Sigmoid colon (tissue), 7 donors: ENCODE measurements around the gene NEAT1. TPM values are rescaled to one million over a fixed set of nuclear protein-coding genes. Genes with fewer than 3 reads are reported as not detected.
A peak's percentile ranks its signal among the peaks of the same experiment; 100 is the strongest.

ENCODE experiments used
- DNase-seq: peaks from one replicate; pipeline ENCODE4 v3.0.0-alpha.2; 2019
- H3K27ac ChIP-seq, 4 donors: fragments of 200-600 bp; sonication (generic); one replicate each; pipeline ENCODE4 v1.5.1; 2016 to 2019; ENCODE audit warnings: mild to moderate bottlenecking in 1 of 4
- H3K27me3 ChIP-seq, 3 donors: fragments of 200-600 bp; sonication (generic); one replicate each; pipeline ENCODE4 v1.5.1; 2019; ENCODE audit warnings: mild to moderate bottlenecking in 1 of 3
- H3K36me3 ChIP-seq, 4 donors: fragments of 200-600 bp; sonication (generic); one replicate each; pipeline ENCODE4 v1.5.1; 2016 to 2019
- H3K4me1 ChIP-seq, 4 donors: fragments of 200-600 bp; sonication (generic); one replicate each; pipeline ENCODE4 v1.5.1; 2017 to 2019
- H3K4me3 ChIP-seq, 4 donors: fragments of 200-600 bp; sonication (generic); one replicate each; pipeline ENCODE4 v1.5.1; 2017 to 2019; ENCODE audit warnings: mild to moderate bottlenecking in 2 of 4, moderate library complexity in 1 of 4
- H3K9me3 ChIP-seq, 4 donors: fragments of 200-600 bp in 3 of 4; sonication (generic) in 3 of 4; one replicate each; pipeline versions ENCODE4 v1.5.1 to v1.6.1; 2013 to 2019
- CTCF ChIP-seq, 4 experiments: fragments of 450-650 bp in 3 of 4; fragments of 200-600 bp in 1 of 4; IDR thresholded peaks; one replicate each; pipeline ENCODE4 v1.5.1; 2016 to 2019; ENCODE audit warnings: antibody characterized with exemption in 4 of 4, mild to moderate bottlenecking in 3 of 4, moderate library complexity in 2 of 4
- EP300 ChIP-seq, 4 donors: sonication (generic); formaldehyde crosslinking; IDR thresholded peaks; one replicate each; pipeline ENCODE4 v1.6.1; 2017; ENCODE audit warnings: antibody characterized with exemption in 4 of 4
- POLR2A ChIP-seq, 2 donors: fragments of 450-650 bp; IDR thresholded peaks; one replicate each; pipeline ENCODE4 v1.6.1; 2016; ENCODE audit warnings: antibody characterized with exemption in 2 of 2, mild to moderate bottlenecking in 2 of 2, moderate library complexity in 2 of 2
- POLR2AphosphoS5 ChIP-seq, 4 donors: sonication (generic); formaldehyde crosslinking; IDR thresholded peaks; one replicate each; pipeline ENCODE4 v1.6.1; 2017; ENCODE audit warnings: antibody characterized with exemption in 4 of 4
- WGBS, 2 donors: extraction: QIAGEN DNeasy Blood & Tissue Kit; methylation state at CpG; one replicate each; pipeline ENCODE4 v1.1.7; 2013; 5-methylcytosine and 5-hydroxymethylcytosine counted together
- intact Hi-C: fragments of 100-400 bp; cut with DNase I; formaldehyde crosslinking; loops from one replicate; pipeline ENCODE4 v1.15.1; 2023
- polyA plus RNA-seq, 3 donors: library from polyadenylated mRNA; stranded (reverse); fragments of 200-250 nt; gene quantifications; one replicate each; pipeline ENCODE4 v1.2.3, GENCODE V29; 2013
- total RNA-seq, 4 donors: library from RNA; depleted of rRNA; stranded (reverse); fragments of >200 nt; gene quantifications; one replicate each; pipeline ENCODE4 v1.1.0, GENCODE V29; 2016
- donor health status: healthy with polysubstance abuse.
- donor health status: Bipolar disorder and iron deficiency.
- donor health status: healthy.

The NEAT1 gene
- total and polyA plus RNA-seq, 7 donors = 26.8 to 587 (median 167) TPM

GRCh38 chr11:65433657-65434056 lies 11.1 kb downstream of the NEAT1 start:
- intact Hi-C loops = no loop called here
- DNase-seq = peak; percentile 39
- 96 to 97% methylated on average over 2 of the region's 2 CpGs for WGBS, 2 donors
- H3K9me3 ChIP-seq = no peaks in the 10 kb centered on the region
- H3K4me1 ChIP-seq = peaks cover 0 to 98% (median 93%) of the 10 kb centered on the region in 4 donors
- TF ChIP-seq CTCF (IDR thresholded peaks at IDR 0.05) = no peak
- no peak for TF ChIP-seq POLR2A (IDR thresholded peaks at IDR 0.05)
- TF ChIP-seq POLR2AphosphoS5 (IDR thresholded peaks at IDR 0.05) = no peak
- no peak for TF ChIP-seq EP300 (IDR thresholded peaks at IDR 0.05)
- H3K36me3 ChIP-seq = peaks cover 29 to 75% (median 43%) of the 10 kb centered on the region in 4 donors
- H3K4me3 ChIP-seq = no peak overlapping the region
- H3K27me3 ChIP-seq = no peaks in the 10 kb centered on the region
- peak overlapping the region; percentile 7 to 100 (median 70) for H3K27ac ChIP-seq

GRCh38 chr11:65434057-65434666 lies 11.6 kb downstream of the NEAT1 start:
- DNase-seq = peak; percentile 62
- Histone ChIP-seq H3K36me3 (peaks cover 31 to 80% (median 48%) of the 10 kb centered on the region in 4 donors), H3K9me3 (no peaks in the 10 kb centered on the region), H3K4me1 (peaks cover 0 to 98% (median 93%) of the 10 kb centered on the region in 4 donors), H3K27me3 (no peaks in the 10 kb centered on the region), H3K27ac (peak overlapping the region; percentile 7 to 100 (median 70)), H3K4me3 (peak overlapping the region in 1 of 4 donors; percentile 11)
- TF ChIP-seq POLR2A (IDR thresholded peaks at IDR 0.05) = peak in 1 of 2 donors; percentile 7
- peak; percentile 54 to 74 (median 70) for TF ChIP-seq POLR2AphosphoS5 (IDR thresholded peaks at IDR 0.05)
- no peak for TF ChIP-seq EP300 (IDR thresholded peaks at IDR 0.05)
- intact Hi-C loops = no loop called here
- WGBS, 2 donors = 69 to 70% methylated on average over 6 of the region's 6 CpGs

GRCh38 chr11:65434667-65435410 lies 12.2 kb downstream of the NEAT1 start:
- peaks cover 32 to 87% (median 48%) of the 10 kb centered on the region in 4 donors for H3K36me3 ChIP-seq
- no peaks in the 10 kb centered on the region for H3K9me3 ChIP-seq
- H3K4me3 ChIP-seq = peak overlapping the region in 2 of 4 donors; percentile 3 to 11
- peaks cover 0 to 98% (median 93%) of the 10 kb centered on the region in 4 donors for H3K4me1 ChIP-seq
- WGBS, 2 donors = 86 to 92% methylated on average over 5 of the region's 5 CpGs
- no peaks in the 10 kb centered on the region for H3K27me3 ChIP-seq
- H3K27ac ChIP-seq = peak overlapping the region; percentile 7 to 100 (median 76)
- intact Hi-C loops = no loop called here
- TF ChIP-seq EP300 (IDR thresholded peaks at IDR 0.05) (no peak), POLR2AphosphoS5 (IDR thresholded peaks at IDR 0.05) (peak; percentile 37 to 57 (median 46)), CTCF (IDR thresholded peaks at IDR 0.05) (no peak), POLR2A (IDR thresholded peaks at IDR 0.05) (peak in 1 of 2 donors; percentile 24)
- DNase-seq = peak; percentile 52

GRCh38 chr11:65435411-65435931 lies 12.9 kb downstream of the NEAT1 start:
- peak overlapping the region; percentile 30 to 100 (median 76) for H3K27ac ChIP-seq
- WGBS, 2 donors = 82 to 89% methylated on average over 9 of the region's 9 CpGs
- TF ChIP-seq POLR2AphosphoS5 (IDR thresholded peaks at IDR 0.05) (peak; percentile 22 to 53 (median 32)), EP300 (IDR thresholded peaks at IDR 0.05) (no peak), POLR2A (IDR thresholded peaks at IDR 0.05) (peak in 1 of 2 donors; percentile 7), CTCF (IDR thresholded peaks at IDR 0.05) (no peak)
- DNase-seq = peak; percentile 68
- peaks cover 0 to 98% (median 93%) of the 10 kb centered on the region in 4 donors for H3K4me1 ChIP-seq
- intact Hi-C loops = no loop called here
- no peaks in the 10 kb centered on the region for H3K27me3 ChIP-seq
- no peak overlapping the region for H3K4me3 ChIP-seq
- peaks cover 32 to 93% (median 48%) of the 10 kb centered on the region in 4 donors for H3K36me3 ChIP-seq
- no peaks in the 10 kb centered on the region for H3K9me3 ChIP-seq

GRCh38 chr11:65435981-65436411 lies 13.4 kb downstream of the NEAT1 start:
- H3K9me3 ChIP-seq = no peaks in the 10 kb centered on the region
- intact Hi-C loops = no loop called here
- TF ChIP-seq CTCF (IDR thresholded peaks at IDR 0.05) = no peak
- TF ChIP-seq POLR2AphosphoS5 (IDR thresholded peaks at IDR 0.05) = peak in 2 of 4 donors; percentile 32 to 68
- no peak for TF ChIP-seq POLR2A (IDR thresholded peaks at IDR 0.05)
- TF ChIP-seq EP300 (IDR thresholded peaks at IDR 0.05) = no peak
- peak overlapping the region in 1 of 4 donors; percentile 6 for H3K4me3 ChIP-seq
- 86 to 87% methylated on average over 8 of the region's 8 CpGs for WGBS, 2 donors
- DNase-seq = peak; percentile 79
- no peaks in the 10 kb centered on the region for H3K27me3 ChIP-seq
- peak overlapping the region; percentile 30 to 100 (median 76) for H3K27ac ChIP-seq
- peaks cover 32 to 96% (median 49%) of the 10 kb centered on the region in 4 donors for H3K36me3 ChIP-seq
- H3K4me1 ChIP-seq = peaks cover 0 to 98% (median 92%) of the 10 kb centered on the region in 4 donors
